ENCODE data around the gene SHROOM3.

The SHROOM3 gene

DNA sequence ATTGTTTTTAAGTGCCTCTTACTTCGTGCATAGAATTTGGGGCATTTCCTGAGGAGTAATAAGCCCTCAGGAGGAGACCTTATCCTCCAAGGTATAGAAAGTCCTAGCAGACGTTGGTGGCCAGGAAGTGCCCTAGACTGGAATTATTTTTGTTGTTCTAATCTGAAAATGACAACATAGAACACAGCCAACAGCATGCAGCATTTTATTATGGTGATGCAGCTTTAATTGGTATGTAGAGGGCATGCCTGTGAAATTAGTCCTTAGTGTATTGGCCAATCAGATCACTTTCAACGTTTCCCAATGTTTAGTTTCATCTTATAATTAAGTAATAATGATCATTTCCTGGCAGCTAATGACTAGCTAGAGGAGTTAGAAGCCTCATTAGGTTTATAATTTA is 199.2 kb downstream of the SHROOM3 start:
- H3K23ac ChIP-seq (ENCODE audit: low read length in 2 of 2), result no peak overlapping the region
- H3K9ac ChIP-seq (ENCODE audit: low read length), result no peak overlapping the region
- H2BK12ac ChIP-seq (ENCODE audit: low read length in 2 of 2), result no peak overlapping the region
- no peak overlapping the region for H3K14ac ChIP-seq (ENCODE audit: low read length in 2 of 2)
- no peak overlapping the region for H2BK15ac ChIP-seq (ENCODE audit: low read depth, poor library complexity, severe bottlenecking)
- 0% methylated on average over 2 of the region's 3 CpGs for WGBS
- no peaks in the 10 kb centered on the region for H3K79me1 ChIP-seq (replicated peaks; ENCODE audit: low read length, poor library complexity, severe bottlenecking)
- H3K9me3 ChIP-seq (ENCODE audit: control insufficient read depth, low read length), result no peaks in the 10 kb centered on the region
- no peak overlapping the region for H2BK120ac ChIP-seq (ENCODE audit: low read depth, low read length)
- H3K4me3 ChIP-seq (ENCODE audit: insufficient read depth in 1 of 2, low read depth in 1 of 2, low read length in 2 of 2), result no peak overlapping the region
- H3K4me1 ChIP-seq (ENCODE audit: control insufficient read depth, insufficient read depth, low read depth, low read length), result no peaks in the 10 kb centered on the region
- no peak overlapping the region for H3K27ac ChIP-seq (ENCODE audit: low read length, poor library complexity, severe bottlenecking)
- H4K91ac ChIP-seq (ENCODE audit: low read length), result no peak overlapping the region
- H2BK5ac ChIP-seq (ENCODE audit: low read depth, low read length, poor library complexity, severe bottlenecking), result no peak overlapping the region
- H3K27me3 ChIP-seq (ENCODE audit: control insufficient read depth in 1 of 2, insufficient read depth in 1 of 2, low read length in 2 of 2), result no peaks in the 10 kb centered on the region
- H3K4ac ChIP-seq (ENCODE audit: low read depth in 1 of 2, low read length in 2 of 2), result no peak overlapping the region
- DNase-seq, result peak; percentile 88
- H3K36me3 ChIP-seq (ENCODE audit: control insufficient read depth in 1 of 2, insufficient read depth in 2 of 2, low read depth in 1 of 2, low read length in 2 of 2), result no peaks in the 10 kb centered on the region
- no peak overlapping the region for H3K4me2 ChIP-seq (ENCODE audit: low read length, poor library complexity, severe bottlenecking)
- H3K18ac ChIP-seq (ENCODE audit: low read depth in 1 of 2, low read length in 2 of 2), result no peak overlapping the region
- H2AK5ac ChIP-seq (ENCODE audit: low read length, severe bottlenecking), result no peak overlapping the region
- no peak overlapping the region for H2AFZ ChIP-seq (ENCODE audit: low read depth, low read length)
- H4K8ac ChIP-seq (ENCODE audit: low read length), result no peak overlapping the region

DNA sequence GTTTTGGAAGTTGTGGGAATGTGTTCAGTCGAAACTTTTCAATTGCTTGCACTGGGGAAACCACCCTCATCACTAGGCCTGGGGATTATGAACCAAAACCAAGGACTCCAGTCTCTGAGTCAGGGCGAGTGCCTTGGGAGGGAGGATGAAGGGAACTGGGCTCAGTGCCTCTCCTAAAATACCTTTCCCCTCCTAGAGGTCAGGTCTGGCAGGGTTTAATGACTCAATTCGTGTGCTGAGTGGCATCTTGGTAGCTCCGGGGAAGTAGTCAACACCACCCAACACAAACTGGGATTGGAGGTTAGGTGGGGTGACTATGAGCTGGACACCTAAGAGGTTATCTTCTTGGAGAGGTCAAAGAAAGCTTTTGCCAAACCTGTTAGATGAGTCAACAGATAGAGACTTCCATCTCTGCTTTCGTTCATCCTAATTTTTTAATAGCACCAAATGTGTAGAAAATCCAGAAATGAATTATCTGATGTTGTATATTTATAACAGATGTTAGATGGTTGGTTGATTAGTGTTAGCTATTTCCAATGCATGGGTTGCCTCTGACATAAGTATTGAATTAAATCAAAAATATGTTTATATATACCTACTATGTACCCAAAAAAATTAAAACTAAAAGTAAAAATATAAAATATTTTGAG is 202.8 kb downstream of the SHROOM3 start:
- WGBS, result 93% methylated on average over 2 of the region's 5 CpGs

DNA sequence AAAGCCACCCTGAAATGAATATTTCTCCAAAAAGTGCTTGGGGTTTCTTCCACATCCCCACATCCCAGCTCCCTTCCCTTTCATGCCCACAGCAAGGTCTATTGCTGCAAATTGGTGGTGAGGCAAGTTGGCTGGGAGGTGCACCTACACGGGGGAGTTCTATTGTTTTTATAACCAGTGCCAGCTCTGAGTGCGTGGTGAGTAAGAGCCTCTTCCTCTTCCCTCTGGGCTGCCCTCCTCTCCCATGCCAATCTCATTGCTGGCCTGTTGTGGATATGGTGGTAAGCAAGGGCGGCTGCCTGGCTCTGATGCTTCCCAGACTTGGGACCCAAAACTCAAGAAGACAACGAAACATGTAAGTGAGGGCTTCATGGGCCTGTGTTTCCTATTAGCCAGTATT is 204.3 kb downstream of the SHROOM3 start:
- H4K91ac ChIP-seq (ENCODE audit: low read length), result no peak overlapping the region
- H3K9me3 ChIP-seq (ENCODE audit: control insufficient read depth, low read length), result no peaks in the 10 kb centered on the region
- H3K14ac ChIP-seq (ENCODE audit: low read length in 2 of 2), result no peak overlapping the region
- H2AFZ ChIP-seq (ENCODE audit: low read depth, low read length), result no peak overlapping the region
- no peak overlapping the region for H3K18ac ChIP-seq (ENCODE audit: low read depth in 1 of 2, low read length in 2 of 2)
- no peak overlapping the region for H4K8ac ChIP-seq (ENCODE audit: low read length)
- 97% methylated on average over 2 of the region's 4 CpGs for WGBS
- H3K79me1 ChIP-seq (replicated peaks; ENCODE audit: low read length, poor library complexity, severe bottlenecking), result no peaks in the 10 kb centered on the region
- no peak overlapping the region for H3K4me2 ChIP-seq (ENCODE audit: low read length, poor library complexity, severe bottlenecking)
- no peak for DNase-seq
- no peak overlapping the region for H3K4ac ChIP-seq (ENCODE audit: low read depth in 1 of 2, low read length in 2 of 2)
- H2BK12ac ChIP-seq (ENCODE audit: low read length in 2 of 2), result peak overlapping the region in 1 of 2 experiments; percentile 51
- H2BK120ac ChIP-seq (ENCODE audit: low read depth, low read length), result no peak overlapping the region
- no peak overlapping the region for H2AK5ac ChIP-seq (ENCODE audit: low read length, severe bottlenecking)
- H3K9ac ChIP-seq (ENCODE audit: low read length), result no peak overlapping the region
- no peak overlapping the region for H2BK15ac ChIP-seq (ENCODE audit: low read depth, poor library complexity, severe bottlenecking)
- H2BK5ac ChIP-seq (ENCODE audit: low read depth, low read length, poor library complexity, severe bottlenecking), result no peak overlapping the region
- H3K27me3 ChIP-seq (ENCODE audit: control insufficient read depth in 1 of 2, insufficient read depth in 1 of 2, low read length in 2 of 2), result no peaks in the 10 kb centered on the region
- no peak overlapping the region for H3K4me3 ChIP-seq (ENCODE audit: insufficient read depth in 1 of 2, low read depth in 1 of 2, low read length in 2 of 2)
- H3K23ac ChIP-seq (ENCODE audit: low read length in 2 of 2), result no peak overlapping the region
- H3K36me3 ChIP-seq (ENCODE audit: control insufficient read depth in 1 of 2, insufficient read depth in 2 of 2, low read depth in 1 of 2, low read length in 2 of 2), result no peaks in the 10 kb centered on the region
- H3K27ac ChIP-seq (ENCODE audit: low read length, poor library complexity, severe bottlenecking), result no peak overlapping the region
- peaks cover 2% of the 10 kb centered on the region for H3K4me1 ChIP-seq (ENCODE audit: control insufficient read depth, insufficient read depth, low read depth, low read length)

More for the DNA sequence above, 202.8 kb downstream of the SHROOM3 start:
- Histone ChIP-seq H3K4me3 (ENCODE audit: insufficient read depth in 1 of 2, low read depth in 1 of 2, low read length in 2 of 2) (no peak overlapping the region), H3K36me3 (ENCODE audit: control insufficient read depth in 1 of 2, insufficient read depth in 2 of 2, low read depth in 1 of 2, low read length in 2 of 2) (no peaks in the 10 kb centered on the region), H3K4ac (ENCODE audit: low read depth in 1 of 2, low read length in 2 of 2) (no peak overlapping the region), H3K23ac (ENCODE audit: low read length in 2 of 2) (no peak overlapping the region), H2AK5ac (ENCODE audit: low read length, severe bottlenecking) (no peak overlapping the region), H2AFZ (ENCODE audit: low read depth, low read length) (no peak overlapping the region), H3K9me3 (ENCODE audit: control insufficient read depth, low read length) (no peaks in the 10 kb centered on the region), H3K27ac (ENCODE audit: low read length, poor library complexity, severe bottlenecking) (no peak overlapping the region), H3K79me1 (replicated peaks; ENCODE audit: low read length, poor library complexity, severe bottlenecking) (no peaks in the 10 kb centered on the region), H2BK120ac (ENCODE audit: low read depth, low read length) (no peak overlapping the region), H3K4me1 (ENCODE audit: control insufficient read depth, insufficient read depth, low read depth, low read length) (peaks cover 2% of the 10 kb centered on the region), H3K18ac (ENCODE audit: low read depth in 1 of 2, low read length in 2 of 2) (no peak overlapping the region), H3K9ac (ENCODE audit: low read length) (no peak overlapping the region), H2BK12ac (ENCODE audit: low read length in 2 of 2) (no peak overlapping the region), H3K14ac (ENCODE audit: low read length in 2 of 2) (no peak overlapping the region), H3K4me2 (ENCODE audit: low read length, poor library complexity, severe bottlenecking) (no peak overlapping the region), H4K8ac (ENCODE audit: low read length) (no peak overlapping the region), H3K27me3 (ENCODE audit: control insufficient read depth in 1 of 2, insufficient read depth in 1 of 2, low read length in 2 of 2) (no peaks in the 10 kb centered on the region), H4K91ac (ENCODE audit: low read length) (no peak overlapping the region), H2BK5ac (ENCODE audit: low read depth, low read length, poor library complexity, severe bottlenecking) (no peak overlapping the region), H2BK15ac (ENCODE audit: low read depth, poor library complexity, severe bottlenecking) (no peak overlapping the region)
- DNase-seq, result no peak

DNA sequence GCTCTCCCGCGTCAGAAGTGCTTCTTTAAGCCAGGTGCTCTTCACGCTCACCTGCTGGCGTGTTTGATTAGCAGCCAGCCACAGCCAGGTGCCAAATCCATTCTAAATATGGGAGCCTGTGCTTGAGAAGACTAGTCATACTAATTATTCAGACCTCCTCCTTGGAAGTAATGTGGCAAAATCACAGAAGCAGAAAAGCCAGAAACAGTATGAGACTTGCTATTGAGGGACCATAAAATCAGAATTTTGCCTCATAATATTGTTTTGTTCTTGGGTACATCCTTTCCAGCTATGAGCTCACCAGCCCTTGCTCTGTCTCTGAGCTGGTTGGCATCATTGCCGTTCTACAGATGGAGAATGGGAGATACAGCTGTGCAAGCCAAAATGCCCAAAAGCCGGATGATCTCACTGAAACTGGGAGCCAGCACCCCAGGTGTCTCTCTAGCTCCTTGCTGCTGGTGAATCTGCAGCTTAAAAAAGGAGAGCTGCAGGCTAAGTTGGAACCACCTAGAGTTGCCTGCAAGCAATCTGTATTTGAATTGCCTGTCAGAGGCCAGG is 205.4 kb downstream of the SHROOM3 start:
- no peak overlapping the region for H4K8ac ChIP-seq (ENCODE audit: low read length)
- WGBS, result 92% methylated on average over 6 of the region's 6 CpGs
- H2AFZ ChIP-seq (ENCODE audit: low read depth, low read length), result no peak overlapping the region
- H3K27ac ChIP-seq (ENCODE audit: low read length, poor library complexity, severe bottlenecking), result no peak overlapping the region
- H3K36me3 ChIP-seq (ENCODE audit: control insufficient read depth in 1 of 2, insufficient read depth in 2 of 2, low read depth in 1 of 2, low read length in 2 of 2), result peaks cover 0 to 3% of the 10 kb centered on the region in 2 experiments
- H3K14ac ChIP-seq (ENCODE audit: low read length in 2 of 2), result no peak overlapping the region
- H3K23ac ChIP-seq (ENCODE audit: low read length in 2 of 2), result no peak overlapping the region
- H3K4me3 ChIP-seq (ENCODE audit: insufficient read depth in 1 of 2, low read depth in 1 of 2, low read length in 2 of 2), result no peak overlapping the region
- H3K79me1 ChIP-seq (replicated peaks; ENCODE audit: low read length, poor library complexity, severe bottlenecking), result no peaks in the 10 kb centered on the region
- no peak overlapping the region for H3K18ac ChIP-seq (ENCODE audit: low read depth in 1 of 2, low read length in 2 of 2)
- peaks cover 3% of the 10 kb centered on the region for H3K4me1 ChIP-seq (ENCODE audit: control insufficient read depth, insufficient read depth, low read depth, low read length)
- H2BK120ac ChIP-seq (ENCODE audit: low read depth, low read length), result no peak overlapping the region
- no peak overlapping the region for H3K4me2 ChIP-seq (ENCODE audit: low read length, poor library complexity, severe bottlenecking)
- no peak for DNase-seq
- H2BK12ac ChIP-seq (ENCODE audit: low read length in 2 of 2), result no peak overlapping the region
- H2BK15ac ChIP-seq (ENCODE audit: low read depth, poor library complexity, severe bottlenecking), result no peak overlapping the region
- no peak overlapping the region for H2AK5ac ChIP-seq (ENCODE audit: low read length, severe bottlenecking)
- no peaks in the 10 kb centered on the region for H3K27me3 ChIP-seq (ENCODE audit: control insufficient read depth in 1 of 2, insufficient read depth in 1 of 2, low read length in 2 of 2)
- H4K91ac ChIP-seq (ENCODE audit: low read length), result no peak overlapping the region
- no peak overlapping the region for H3K4ac ChIP-seq (ENCODE audit: low read depth in 1 of 2, low read length in 2 of 2)
- no peak overlapping the region for H3K9ac ChIP-seq (ENCODE audit: low read length)
- H3K9me3 ChIP-seq (ENCODE audit: control insufficient read depth, low read length), result no peaks in the 10 kb centered on the region
- H2BK5ac ChIP-seq (ENCODE audit: low read depth, low read length, poor library complexity, severe bottlenecking), result no peak overlapping the region
